HG02852 (cell line): ENCODE results near the gene ZNF516.
A peak's percentile ranks its signal among the peaks of the same experiment; 100 is the strongest.

Source experiments
- ATAC-seq: cut with Tn5 transposase; IDR thresholded peaks from one replicate; pipeline ENCODE4 v1.9.1; 2021; ENCODE audit warnings: mild to moderate bottlenecking, moderate library complexity; ENCODE audit not compliant: unreplicated experiment

ZNF516 gene

DNA sequence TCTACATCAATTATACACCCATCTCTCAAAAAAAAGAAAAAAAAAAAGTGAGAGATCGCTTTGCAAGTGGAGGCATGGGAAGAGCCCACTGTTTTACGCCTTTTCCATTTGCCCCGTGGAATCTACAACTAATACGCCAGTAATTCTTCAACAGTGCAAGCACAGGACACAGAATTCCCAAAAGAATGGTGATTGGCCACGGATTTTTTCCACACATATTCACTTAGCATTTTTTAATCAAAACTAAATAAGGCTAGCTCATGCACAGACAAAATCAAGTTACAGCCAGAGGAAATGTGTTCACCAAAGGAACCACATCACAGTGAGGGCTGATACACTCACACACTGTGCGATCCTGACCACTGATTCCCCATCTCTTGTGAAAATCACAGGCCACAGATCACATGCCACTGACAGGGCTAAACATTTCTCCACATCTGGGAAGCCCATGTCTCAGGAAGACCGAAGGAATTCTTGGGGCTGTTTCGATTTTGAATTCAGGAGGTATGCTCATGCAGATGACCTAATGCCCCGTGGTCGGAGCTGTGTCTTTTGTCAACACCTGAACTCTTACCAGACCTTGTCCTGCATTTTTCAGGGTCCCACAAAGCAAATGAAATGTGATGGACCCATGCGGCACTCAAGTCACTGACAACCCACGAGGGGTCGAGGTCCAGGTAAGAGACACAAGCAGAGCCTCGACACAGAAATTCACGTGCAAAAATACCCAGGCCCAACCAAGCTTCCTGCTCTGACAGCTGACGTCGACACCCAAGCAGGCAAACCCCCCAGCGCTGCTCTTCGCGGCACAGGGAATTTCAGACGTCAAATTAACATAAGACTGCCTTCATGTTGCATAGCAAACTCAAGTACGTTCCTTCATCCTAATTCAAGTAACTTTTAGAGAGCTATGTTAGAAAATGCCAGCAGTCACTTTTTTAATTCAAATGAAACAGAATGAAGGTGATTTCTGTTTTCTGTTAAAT lies 69.6 kb downstream of the ZNF516 start:
- no peak for ATAC-seq

DNA sequence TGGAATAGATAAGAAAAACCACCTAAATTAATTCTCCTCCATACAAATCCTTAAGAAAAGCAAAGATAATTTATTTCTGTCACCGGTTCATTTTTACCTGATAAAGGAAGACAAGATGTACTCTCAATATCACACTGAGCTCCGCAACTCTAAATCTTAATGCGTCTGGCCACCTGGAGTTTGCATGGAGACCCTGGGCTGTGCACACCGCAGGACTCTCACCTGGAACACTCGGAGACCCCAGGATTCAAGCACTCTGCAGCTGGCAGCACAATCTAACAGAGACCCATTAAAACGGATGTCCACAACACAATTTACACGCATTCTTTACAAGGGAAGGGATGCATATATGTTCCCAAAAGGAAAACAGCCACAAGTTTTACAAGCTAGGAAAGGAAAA lies 72.2 kb downstream of the ZNF516 start:
- ATAC-seq, result no peak

DNA sequence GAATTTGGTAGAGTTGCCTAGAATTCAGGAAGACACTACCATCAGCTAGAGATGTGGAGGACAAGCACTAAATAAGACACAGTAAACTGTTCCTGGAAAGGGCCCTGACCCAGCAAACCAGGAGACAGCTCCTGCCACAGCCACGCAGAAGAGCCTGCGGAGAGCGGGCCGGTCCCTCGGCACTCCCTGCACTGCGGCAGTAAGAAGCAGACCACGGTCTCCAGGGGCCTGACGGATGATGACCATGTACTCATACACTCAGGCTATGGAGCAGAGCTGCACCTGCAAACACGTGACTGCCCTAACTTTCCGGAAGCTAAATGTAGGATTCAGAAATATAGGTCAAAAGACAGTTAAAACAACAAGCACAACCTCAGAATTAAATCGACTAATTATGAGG lies 72.9 kb downstream of the ZNF516 start:
- ATAC-seq, result no peak

DNA sequence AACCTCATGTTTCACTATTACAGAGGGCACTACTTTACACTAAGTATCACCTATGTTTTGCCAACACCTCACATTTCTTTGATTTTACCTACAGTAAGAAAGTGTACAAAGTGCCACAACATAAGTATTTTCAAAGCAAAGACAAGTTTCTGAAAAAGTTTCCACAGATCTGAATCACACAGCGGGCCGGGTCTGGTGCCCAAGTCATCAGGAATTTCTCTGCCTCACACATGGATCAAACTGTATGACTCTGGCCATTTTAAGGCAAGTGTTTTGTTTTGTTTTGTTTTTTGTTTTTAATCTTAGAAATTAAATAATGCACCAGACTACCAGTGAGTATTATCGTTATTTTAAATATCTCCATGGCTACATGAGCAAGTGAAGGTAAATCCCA lies 73.4 kb downstream of the ZNF516 start:
- ATAC-seq, result no peak

DNA sequence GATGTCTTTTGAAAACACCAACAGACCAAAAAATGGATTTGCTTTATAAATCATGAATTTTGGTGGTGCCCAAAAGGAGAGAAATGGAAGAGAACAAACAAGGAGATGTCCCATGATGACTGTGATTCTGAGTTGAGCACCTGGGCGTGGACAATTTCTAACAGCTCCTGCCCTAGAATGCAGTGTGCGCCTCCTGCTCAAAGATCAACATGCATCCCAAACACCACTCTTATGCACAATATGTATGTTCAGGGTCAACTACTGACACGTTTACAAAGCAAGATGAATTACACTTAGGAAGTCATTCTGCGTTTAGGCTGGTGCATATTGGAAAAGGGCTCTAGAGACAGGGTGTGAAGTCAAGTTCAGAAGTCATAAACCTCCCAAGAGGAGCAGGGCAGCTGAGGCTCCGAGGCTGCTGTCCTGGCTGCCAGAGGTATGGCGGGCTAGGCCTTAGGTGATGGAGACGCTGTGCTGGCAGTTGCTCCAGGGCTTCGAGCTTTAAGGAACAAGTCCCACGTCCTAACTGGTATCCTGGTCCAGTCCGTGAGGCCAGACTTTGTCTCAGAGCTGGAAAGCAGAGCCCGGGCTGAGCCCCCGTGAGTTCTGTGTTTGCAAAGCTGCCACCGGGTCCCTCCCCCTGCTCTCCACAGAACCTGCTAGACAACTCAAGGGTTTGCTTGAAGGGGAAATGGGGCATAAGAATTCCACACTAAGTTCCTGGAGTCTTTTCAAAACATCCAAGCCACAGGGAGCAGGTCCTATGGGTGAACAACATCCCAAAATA lies 74.0 kb downstream of the ZNF516 start:
- ATAC-seq, result no peak

DNA sequence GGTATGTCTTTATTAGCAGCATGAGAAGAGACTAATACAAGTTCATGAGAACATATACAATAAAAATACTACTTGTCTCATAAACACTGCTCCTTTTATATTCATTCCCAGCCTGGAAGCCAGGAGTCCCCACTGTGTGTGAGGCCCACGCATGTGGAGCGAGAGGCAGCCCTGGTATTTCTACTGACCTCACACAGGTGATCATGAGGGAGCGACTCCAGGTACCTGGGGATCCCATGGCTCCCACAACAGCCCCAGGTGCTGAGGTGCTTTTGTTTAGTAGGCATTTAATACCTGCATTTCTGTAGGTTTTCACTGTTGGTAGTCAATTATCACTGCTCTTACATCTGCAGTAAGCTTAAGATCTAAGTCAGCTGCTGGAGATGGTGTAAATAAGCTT lies 75.2 kb downstream of the ZNF516 start:
- no peak for ATAC-seq

DNA sequence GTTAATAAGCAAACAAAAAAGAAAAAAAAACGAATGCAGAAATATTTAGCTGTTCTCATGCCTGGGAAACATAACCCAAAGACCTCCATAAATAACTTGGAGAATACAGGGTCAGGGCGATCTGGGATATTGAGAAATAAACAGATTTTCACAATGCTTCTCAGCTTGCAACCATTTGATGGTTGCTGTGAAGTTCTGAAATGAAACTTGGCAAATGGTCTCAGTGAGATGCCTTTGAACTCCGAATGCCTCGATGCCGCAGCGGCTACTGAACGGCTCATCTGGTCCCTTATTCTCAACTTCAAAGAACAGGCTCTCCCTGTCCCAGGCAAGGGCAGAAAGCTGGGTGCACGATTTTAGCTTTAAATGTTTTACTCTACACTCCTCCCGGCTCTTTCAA lies 78.1 kb downstream of the ZNF516 start:
- no peak for ATAC-seq

DNA sequence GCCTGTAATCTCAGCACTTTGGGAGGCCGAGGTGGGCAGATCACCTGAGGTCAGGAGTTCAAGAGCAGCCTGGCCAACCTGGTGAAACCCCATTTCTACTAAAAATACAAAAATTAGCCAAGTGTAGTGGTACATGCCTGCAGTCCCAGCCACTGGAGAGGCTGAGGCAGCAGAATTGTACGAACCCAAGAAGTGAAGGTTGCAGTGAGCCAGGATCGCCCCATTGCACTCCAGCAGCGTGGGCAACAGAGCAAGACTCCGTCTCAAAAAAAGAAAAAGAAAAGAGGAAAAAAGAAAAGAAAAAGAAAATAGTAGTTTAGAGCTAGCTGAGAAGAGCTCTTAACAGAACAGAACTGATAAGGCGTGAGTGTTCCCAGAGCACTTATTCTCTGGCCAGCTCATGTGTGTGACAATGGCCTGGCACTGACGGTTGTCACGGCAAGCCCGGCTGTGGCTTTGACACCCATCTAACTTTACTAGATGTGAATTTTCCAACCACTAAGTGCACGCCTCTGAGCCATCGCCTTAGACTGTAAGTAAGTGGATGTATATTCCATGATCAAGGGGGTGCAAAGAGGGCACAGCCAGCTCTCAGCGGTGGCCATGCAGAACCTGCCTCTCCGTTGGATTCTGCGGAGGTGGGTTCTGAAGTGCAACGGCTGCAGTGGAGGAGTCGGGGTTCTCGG lies 80.0 kb downstream of the ZNF516 start:
- no peak for ATAC-seq

DNA sequence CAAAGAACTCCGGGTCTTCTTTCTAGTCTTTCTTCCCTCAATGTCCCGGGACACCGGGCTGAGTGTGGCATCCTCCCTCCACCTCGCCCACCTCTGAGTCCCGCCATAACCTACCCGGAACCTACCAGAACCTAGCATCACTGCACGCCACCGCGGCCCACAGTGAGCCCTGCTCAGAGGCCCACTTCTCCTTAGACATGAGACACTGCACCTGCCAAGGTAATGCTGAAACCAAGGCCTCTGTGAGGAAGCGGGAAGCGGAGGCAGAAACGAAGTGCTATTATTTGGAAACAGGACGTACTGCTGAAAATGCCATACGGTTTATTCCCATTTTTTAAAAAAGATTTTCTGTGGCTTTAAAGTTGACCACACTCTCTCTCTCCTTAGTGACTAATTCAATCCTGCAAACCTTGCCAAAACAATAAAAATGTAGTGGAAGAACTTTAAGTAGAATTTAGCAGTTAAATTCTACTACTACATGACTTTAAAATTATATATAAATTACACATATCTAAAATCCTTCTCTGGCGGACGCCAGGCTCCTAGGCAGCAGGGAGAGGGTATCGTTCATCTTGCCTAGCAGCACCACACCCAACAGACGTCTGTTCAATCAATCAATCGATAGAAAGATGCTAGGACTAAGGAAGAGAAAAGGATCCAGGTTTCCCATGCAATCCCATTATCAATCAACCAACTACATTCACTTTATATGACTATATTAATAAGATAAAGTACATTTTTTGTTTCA lies 82.0 kb downstream of the ZNF516 start:
- ATAC-seq, result no peak

DNA sequence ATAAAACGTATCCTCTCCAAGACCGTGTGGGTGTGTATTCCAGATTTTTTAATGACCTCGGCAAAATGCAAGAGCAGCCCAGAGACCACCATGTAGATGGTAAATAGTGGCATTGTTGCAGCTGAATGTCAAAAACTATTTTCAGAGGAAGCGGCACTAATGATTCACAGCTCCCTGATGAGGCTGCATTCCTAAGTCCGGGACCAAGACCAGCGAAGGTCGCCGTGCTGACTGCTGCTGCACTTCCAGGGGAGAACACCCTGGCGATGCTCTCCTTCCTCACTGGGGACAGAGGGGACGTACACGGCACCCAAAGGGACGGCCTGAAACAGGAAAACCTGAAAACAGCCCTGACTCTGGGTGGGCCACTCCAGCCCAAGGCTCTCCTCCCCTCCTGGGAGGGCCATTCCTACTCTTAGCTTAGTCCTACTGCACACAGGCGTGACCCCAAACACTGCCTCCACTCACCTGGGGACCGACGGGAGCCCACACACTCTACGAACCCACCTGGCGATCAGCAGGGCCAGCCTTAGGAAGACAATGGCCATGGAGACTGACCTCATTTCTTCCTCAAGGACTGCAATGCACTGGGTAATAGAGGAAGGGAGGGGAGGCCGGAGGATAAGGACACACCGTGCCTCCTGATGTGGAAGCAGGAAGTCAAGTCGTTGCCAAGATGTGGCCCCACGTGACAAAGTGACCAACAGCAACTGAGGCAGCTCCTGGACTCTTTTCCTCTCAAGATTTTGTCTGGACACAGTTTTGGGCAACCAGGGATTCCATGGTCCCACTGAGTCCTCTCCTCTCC lies 82.8 kb downstream of the ZNF516 start:
- ATAC-seq, result no peak

DNA sequence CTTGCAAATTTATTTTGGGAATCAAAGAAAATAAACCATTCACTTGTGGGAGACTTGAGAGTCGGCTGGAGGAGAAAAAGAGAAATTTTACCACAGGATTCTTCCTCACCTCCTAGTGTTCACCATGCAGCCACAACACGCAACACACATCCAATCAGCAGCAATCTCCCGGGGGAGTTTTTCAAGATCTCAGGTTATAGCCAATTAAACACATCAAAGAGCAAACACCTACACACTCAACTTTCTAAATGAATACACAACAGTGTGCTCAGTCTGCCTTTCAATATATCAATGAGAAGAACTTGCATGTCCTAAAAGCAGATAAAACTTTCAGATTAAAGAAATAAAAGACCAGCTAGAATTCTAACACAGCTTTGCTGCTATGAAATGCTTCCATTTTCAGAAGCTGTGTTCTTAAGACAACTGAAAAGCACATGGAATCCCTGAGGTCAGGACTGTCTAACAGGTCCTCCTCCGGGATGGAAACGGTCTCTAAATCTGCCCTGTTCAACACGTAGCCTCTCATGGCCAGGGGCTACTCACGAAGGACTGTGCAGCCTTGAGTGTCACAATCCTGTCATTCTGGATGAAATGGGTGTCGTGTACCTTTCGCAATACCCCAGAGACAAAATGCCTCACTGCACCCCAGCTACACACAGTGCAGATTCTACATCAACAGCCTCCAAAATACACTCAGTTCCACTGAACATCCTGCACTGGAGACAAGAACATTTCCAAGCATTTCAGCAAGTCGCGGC lies 84.2 kb downstream of the ZNF516 start:
- ATAC-seq, result peak; percentile 90

DNA sequence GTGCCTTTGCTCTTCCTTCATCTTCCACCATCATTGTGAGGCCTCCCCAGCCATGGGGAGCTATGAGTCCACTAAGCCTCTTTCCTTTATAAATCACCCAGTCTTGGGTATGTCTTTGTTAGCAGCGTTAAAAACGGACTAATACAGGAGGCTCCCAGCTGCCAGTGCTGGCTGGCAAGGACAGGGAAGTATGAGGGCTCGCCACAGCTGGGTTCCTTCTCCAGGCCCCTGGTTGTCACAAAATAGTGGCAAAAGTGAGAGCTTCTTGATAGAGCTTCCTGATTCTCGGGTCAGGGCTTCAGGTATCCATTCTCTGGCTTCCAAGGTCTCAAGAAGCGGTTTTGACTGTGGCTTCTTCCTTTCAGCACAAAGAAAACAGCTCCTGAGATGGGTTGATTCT lies 85.0 kb downstream of the ZNF516 start:
- no peak for ATAC-seq

DNA sequence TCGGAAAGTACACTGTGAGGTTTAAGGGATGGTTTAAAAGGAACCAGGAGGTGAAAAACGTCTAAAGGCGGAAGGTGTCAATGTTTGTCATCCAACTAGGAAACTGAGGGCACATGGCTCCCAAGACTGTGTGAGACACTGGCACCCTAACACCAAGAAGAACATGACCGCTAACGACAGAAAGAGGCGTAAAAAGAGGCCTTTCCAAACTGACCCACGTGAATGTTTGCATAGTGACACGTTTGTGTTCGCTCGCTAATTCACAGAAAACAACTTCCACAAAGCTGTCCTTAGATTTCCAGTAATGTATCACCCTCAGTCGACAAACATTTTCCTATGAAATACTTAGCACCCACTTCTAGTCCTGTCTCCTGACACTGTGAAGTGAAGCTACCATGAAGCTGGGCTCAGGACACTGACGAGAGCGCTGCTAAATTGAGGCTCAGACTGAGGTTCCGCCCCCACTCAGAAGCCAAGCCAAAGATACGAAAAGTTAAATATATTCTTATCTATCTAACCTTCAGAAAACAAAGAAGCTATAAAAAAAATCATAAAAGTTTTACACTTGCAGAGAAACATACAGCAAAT lies 86.5 kb downstream of the ZNF516 start:
- ATAC-seq, result no peak

DNA sequence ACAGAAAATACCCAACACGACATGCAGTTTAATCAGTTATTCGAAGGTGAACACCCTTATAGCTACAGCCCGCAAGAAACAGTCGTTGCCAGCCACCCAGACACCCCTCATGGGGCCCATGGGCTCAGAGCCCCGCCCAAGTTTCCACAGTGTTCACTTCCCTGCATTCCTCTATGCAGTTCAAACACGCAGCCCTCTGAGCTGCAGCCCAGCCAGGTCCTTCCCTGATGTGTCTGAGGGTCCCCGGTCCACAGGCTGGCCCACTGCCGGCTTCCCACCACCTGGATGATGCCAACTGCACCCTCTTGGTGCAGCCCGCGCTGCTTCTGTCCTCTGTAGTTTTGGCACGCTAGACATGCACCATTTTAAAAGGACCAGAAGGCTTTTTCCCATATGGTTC lies 87.4 kb downstream of the ZNF516 start:
- no peak for ATAC-seq

DNA sequence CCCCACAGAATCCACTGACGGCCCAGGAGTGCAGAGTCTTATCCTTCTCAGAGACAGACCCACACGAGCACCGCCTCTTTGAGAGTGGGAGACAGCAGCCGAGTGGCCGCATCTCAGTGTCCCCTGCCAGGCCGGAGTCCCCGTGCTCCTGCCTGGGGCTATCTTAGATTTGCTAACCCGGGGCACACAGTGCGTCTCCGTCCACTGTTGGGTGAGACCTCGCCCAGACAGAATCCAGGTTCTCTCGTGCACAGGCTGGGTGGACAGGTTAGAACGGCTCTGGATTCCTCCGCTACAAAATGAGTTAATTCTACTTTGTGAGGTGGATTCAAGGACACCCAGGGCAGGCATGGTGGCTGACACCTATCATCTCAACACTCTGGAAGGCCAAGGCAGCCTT lies 88.3 kb downstream of the ZNF516 start:
- ATAC-seq, result no peak

DNA sequence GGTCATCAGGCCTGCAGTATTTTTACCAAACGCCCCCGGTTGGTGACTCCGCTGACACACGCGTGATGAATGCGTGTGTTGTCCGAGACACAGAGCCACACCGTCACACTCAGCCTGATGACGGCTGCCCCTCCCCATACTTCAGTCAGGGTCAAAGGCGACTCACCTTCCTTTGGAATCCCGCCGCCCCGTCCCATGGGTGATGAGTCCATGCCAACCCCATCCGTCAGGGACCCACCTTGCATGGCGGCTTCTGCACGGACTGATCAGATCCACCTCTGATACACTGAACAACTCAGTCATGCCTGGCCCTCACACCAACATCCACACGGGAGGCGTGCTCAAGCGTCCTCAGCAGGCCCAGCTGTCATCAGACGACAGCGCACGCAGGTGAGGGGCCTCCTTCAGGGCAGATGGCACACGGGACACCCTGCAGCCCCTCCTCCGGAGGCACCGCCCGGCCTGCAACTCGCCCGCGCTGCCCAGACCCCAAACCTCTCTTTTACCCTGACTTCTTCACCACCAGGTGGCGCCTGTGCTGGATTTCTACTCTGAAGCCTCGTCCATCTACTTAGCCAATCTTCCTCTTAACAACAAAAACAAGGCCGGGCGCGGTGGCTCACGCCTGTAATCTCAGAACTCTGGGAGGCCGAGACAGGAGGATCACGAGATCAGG lies 89.2 kb downstream of the ZNF516 start:
- ATAC-seq, result no peak

DNA sequence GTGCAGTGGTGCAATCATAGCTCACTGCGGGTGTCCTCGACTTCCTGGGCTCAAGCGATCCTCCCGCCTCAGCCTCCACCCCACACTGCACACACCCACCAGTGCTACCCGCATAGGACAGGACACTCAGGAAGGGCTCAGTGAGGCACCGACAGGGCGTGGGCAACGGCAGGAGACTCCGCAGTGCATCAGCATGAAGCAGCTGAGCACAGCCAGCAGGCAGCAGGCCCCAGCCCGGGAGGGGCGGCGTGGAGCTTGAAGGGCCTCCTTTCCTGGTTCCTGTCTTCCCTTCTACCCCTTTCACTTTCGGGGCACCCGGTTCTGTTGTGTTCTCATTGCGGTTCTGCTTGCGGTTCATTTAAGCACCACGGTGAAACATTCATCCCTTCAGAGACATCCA lies 89.8 kb downstream of the ZNF516 start:
- no peak for ATAC-seq

DNA sequence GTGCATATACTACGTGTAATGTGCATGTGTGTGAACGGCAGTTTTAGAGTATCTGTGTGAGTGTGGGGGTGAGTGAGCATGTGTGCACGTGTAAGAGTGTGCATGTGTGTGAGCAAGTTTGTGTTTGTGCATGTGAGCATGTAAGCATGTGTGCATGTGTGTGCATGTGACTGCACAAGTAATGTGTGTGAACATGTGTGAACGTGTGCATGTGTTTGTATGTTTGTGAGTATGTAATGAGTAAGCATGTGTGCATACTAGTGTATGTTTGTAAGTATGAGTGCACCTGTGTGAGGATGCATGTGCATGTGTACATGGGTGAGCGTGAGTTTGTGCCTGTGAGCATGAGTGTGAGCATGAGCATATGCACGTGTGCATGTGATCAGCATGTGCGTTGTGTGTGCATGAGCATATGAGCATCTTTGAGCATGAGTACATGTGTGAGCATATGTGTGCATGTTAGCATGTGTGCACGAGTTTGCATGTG lies 90.7 kb downstream of the ZNF516 start:
- no peak for ATAC-seq
